ENCODE data around the gene TRIM56.
"Not testable (repeated sequence)": the region's sequence is repeated elsewhere in the genome, so short reads cannot be mapped to it uniquely, and the experiment has no call there.

The TRIM56 gene

DNA sequence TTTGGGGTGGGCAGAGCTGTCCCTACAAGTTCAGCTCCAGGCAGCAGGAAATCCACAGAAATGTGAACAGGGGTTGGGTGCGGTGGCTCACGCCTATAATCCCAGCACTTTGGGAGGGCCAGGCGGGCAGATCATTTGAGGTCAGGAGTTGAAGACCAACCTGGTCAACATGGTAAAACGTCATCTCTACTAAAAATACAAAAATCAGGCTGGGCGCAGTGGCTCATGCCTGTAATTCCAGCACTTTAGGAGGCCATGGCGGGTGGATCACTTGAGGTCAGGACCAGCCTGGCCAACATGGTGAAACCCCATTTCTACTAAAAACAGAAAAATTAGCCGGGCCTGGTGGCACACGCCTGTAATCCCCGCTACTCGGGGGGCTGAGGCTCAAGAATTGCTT is 18.4 kb downstream of the TRIM56 start:
- not testable (repeated sequence) for H3K4me3 ChIP-seq (ENCODE audit: low read length in 2 of 2); H3K27ac ChIP-seq (ENCODE audit: low read length); H3K36me3 ChIP-seq (ENCODE audit: control insufficient read depth in 2 of 2, insufficient read depth in 2 of 2, low read length in 2 of 2); H3K27me3 ChIP-seq (ENCODE audit: control insufficient read depth in 1 of 2, insufficient read depth in 2 of 2, low read length in 2 of 2); H3K9ac ChIP-seq (ENCODE audit: low read length in 2 of 2); H3K9me3 ChIP-seq (ENCODE audit: control insufficient read depth in 2 of 2, low read length in 2 of 2)
- peaks cover 16% of the 10 kb centered on the region for H3K4me1 ChIP-seq (ENCODE audit: control insufficient read depth, insufficient read depth, low read length)

DNA sequence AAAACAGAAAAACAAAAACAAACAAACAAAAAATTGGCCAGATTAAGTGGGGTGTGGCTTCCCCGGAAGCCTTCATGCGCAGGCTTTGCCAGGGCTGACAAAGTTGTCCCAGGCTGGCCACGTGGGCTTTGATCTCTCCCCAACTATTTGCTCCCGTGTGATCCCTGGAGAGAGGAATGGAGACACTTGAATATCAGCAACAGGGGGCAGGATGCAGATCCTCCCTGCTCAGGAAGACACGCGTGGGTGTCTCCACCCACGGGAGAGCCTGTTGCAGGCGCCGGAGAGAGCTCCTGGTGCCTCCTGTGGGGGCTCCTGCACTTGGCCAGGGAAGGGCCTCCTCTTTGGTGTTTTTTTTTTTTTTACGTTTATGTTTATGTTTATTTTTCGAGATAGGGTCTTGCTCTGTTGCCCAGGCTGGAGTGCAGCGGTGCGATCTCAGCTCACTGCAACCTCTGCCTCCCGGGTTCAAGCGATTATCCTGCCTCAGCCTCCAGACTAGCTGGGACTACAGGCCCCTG is 19.0 kb downstream of the TRIM56 start:
- no peaks in the 10 kb centered on the region for H3K36me3 ChIP-seq (ENCODE audit: control insufficient read depth in 2 of 2, insufficient read depth in 2 of 2, low read length in 2 of 2)
- H3K9ac ChIP-seq (ENCODE audit: low read length in 2 of 2): no peak overlapping the region
- H3K4me3 ChIP-seq (ENCODE audit: low read length in 2 of 2): no peak overlapping the region
- peaks cover 15% of the 10 kb centered on the region for H3K4me1 ChIP-seq (ENCODE audit: control insufficient read depth, insufficient read depth, low read length)
- no peaks in the 10 kb centered on the region for H3K9me3 ChIP-seq (ENCODE audit: control insufficient read depth in 2 of 2, low read length in 2 of 2)
- H3K27me3 ChIP-seq (ENCODE audit: control insufficient read depth in 1 of 2, insufficient read depth in 2 of 2, low read length in 2 of 2): no peaks in the 10 kb centered on the region
- H3K27ac ChIP-seq (ENCODE audit: low read length): no peak overlapping the region

DNA sequence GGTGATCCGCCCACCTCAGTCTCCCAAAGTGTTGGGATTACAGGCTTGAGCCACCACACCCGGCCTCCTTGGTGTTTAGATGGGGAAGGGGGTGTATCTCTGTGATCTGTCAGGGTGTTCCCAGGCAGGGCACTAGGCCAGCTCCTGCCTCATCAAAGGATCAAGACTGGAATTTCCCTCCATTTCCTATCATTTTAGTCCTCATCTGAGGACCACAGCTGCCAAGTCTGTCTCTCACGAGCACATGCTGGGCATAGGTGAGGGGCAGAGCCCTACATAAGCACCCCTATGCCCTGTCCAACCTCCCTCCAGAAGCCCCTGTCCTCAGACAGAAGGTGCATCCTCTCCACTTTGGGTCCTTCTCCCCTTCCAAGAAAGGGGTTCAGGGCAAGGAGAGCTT is 19.5 kb downstream of the TRIM56 start:
- Histone ChIP-seq H3K4me1 (ENCODE audit: control insufficient read depth, insufficient read depth, low read length) (peaks cover 10% of the 10 kb centered on the region), H3K9ac (ENCODE audit: low read length in 2 of 2) (no peak overlapping the region), H3K27ac (ENCODE audit: low read length) (no peak overlapping the region), H3K9me3 (ENCODE audit: control insufficient read depth in 2 of 2, low read length in 2 of 2) (no peaks in the 10 kb centered on the region), H3K27me3 (ENCODE audit: control insufficient read depth in 1 of 2, insufficient read depth in 2 of 2, low read length in 2 of 2) (no peaks in the 10 kb centered on the region), H3K4me3 (ENCODE audit: low read length in 2 of 2) (no peak overlapping the region), H3K36me3 (ENCODE audit: control insufficient read depth in 2 of 2, insufficient read depth in 2 of 2, low read length in 2 of 2) (no peaks in the 10 kb centered on the region)

DNA sequence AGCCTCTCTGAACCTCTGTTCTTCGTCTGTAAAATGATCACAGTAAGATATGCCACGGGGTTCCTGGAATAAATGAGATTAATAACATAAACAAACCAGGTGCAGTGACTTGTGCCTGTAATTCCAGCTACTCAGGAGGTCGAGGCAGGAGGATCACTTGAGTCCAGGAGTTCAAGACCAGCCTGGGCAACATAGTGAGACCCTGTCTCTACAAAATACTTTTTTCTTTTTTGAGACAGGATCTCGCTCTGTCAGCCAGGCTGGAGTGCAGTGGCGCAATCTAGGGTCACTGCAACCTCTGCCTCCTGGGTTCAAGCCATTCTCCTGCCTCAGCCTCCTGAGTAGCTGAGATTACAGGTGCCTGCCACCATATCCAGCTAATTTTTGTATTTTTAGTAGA is 20.0 kb downstream of the TRIM56 start:
- H3K9me3 ChIP-seq (ENCODE audit: control insufficient read depth in 2 of 2, low read length in 2 of 2); H3K27ac ChIP-seq (ENCODE audit: low read length); H3K36me3 ChIP-seq (ENCODE audit: control insufficient read depth in 2 of 2, insufficient read depth in 2 of 2, low read length in 2 of 2); H3K4me3 ChIP-seq (ENCODE audit: low read length in 2 of 2); H3K27me3 ChIP-seq (ENCODE audit: control insufficient read depth in 1 of 2, insufficient read depth in 2 of 2, low read length in 2 of 2); H3K4me1 ChIP-seq (ENCODE audit: control insufficient read depth, insufficient read depth, low read length); H3K9ac ChIP-seq (ENCODE audit: low read length in 2 of 2): not testable (repeated sequence)

DNA sequence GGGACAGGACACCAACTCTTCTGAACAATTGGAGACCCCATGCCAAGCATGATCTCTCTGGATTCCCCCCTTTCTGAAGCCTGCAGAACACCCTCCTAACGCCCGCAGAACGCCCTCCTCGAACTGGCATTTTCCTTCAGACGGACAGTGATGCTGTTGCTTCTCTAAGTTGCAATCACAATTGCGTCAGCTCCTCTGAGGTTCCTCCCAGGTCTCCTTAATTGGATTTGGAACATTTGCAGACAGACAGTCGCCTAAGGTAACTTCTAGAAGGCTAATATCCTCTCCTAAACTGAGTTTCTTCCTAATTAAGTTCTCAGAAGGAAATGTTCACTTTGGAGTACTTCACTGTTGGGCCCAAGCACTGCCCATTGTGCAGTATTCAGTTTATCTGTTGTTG is 21.1 kb downstream of the TRIM56 start:
- no peaks in the 10 kb centered on the region for H3K27me3 ChIP-seq (ENCODE audit: control insufficient read depth in 1 of 2, insufficient read depth in 2 of 2, low read length in 2 of 2)
- H3K9me3 ChIP-seq (ENCODE audit: control insufficient read depth in 2 of 2, low read length in 2 of 2): no peaks in the 10 kb centered on the region
- H3K4me3 ChIP-seq (ENCODE audit: low read length in 2 of 2): no peak overlapping the region

DNA sequence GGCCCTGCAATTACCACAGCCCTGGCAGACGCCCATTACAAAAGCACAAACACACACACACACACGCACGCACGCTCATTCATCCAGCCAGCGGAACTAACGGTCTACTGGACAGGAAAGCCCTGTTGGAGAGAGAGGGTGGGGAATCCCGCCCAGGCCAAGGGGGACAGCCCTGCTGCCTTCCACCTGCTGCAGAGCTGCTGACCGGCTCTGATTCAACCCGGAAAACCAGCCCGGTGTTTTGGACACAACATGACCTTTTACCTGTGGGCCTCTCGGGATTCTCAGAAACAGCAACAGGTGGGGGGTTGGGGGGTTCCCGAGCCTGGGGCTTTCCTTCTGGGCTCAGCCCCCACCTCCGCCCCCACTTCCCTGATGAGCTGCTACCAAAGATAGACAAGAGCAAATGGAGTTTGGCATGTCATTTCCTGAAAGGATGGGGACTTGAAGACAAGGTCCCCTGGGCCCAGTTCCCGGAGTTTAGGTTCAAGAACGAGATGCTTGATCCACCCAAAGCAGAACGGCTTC is 23.1 kb downstream of the TRIM56 start:
- no peak overlapping the region for H3K4me3 ChIP-seq (ENCODE audit: low read length in 2 of 2)
- H3K27ac ChIP-seq (ENCODE audit: low read length): no peak overlapping the region
- H3K36me3 ChIP-seq (ENCODE audit: control insufficient read depth in 2 of 2, insufficient read depth in 2 of 2, low read length in 2 of 2): no peaks in the 10 kb centered on the region
- no peaks in the 10 kb centered on the region for H3K27me3 ChIP-seq (ENCODE audit: control insufficient read depth in 1 of 2, insufficient read depth in 2 of 2, low read length in 2 of 2)
- H3K4me1 ChIP-seq (ENCODE audit: control insufficient read depth, insufficient read depth, low read length): no peaks in the 10 kb centered on the region
- H3K9ac ChIP-seq (ENCODE audit: low read length in 2 of 2): no peak overlapping the region
- no peaks in the 10 kb centered on the region for H3K9me3 ChIP-seq (ENCODE audit: control insufficient read depth in 2 of 2, low read length in 2 of 2)

More for the DNA sequence above, 21.1 kb downstream of the TRIM56 start:
- Histone ChIP-seq H3K27ac (ENCODE audit: low read length) (no peak overlapping the region), H3K9ac (ENCODE audit: low read length in 2 of 2) (no peak overlapping the region), H3K4me1 (ENCODE audit: control insufficient read depth, insufficient read depth, low read length) (no peaks in the 10 kb centered on the region), H3K36me3 (ENCODE audit: control insufficient read depth in 2 of 2, insufficient read depth in 2 of 2, low read length in 2 of 2) (no peaks in the 10 kb centered on the region)

DNA sequence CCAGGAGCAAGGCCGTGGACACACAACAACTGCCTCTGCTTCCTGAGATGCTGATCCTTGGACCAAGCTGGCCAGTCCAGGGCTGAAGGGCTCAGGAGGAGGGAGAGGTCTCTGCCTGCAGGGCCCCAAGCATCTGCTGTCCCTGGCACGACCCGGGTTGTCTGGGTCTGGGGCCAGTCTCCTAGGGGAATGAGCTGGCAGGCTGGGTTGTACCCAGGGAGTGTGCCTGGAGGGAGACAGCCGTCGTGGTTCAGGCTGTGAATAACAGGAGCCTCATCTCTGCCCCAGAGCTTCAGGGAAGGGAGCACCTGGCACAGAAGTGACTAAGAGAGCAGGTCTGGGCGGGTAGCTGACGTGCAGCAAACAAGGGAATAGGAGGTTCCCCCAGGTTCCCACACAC is 23.7 kb downstream of the TRIM56 start:
- Histone ChIP-seq H3K4me1 (ENCODE audit: control insufficient read depth, insufficient read depth, low read length) (no peaks in the 10 kb centered on the region), H3K36me3 (ENCODE audit: control insufficient read depth in 2 of 2, insufficient read depth in 2 of 2, low read length in 2 of 2) (no peaks in the 10 kb centered on the region), H3K9me3 (ENCODE audit: control insufficient read depth in 2 of 2, low read length in 2 of 2) (no peaks in the 10 kb centered on the region), H3K27me3 (ENCODE audit: control insufficient read depth in 1 of 2, insufficient read depth in 2 of 2, low read length in 2 of 2) (no peaks in the 10 kb centered on the region), H3K4me3 (ENCODE audit: low read length in 2 of 2) (no peak overlapping the region), H3K27ac (ENCODE audit: low read length) (no peak overlapping the region), H3K9ac (ENCODE audit: low read length in 2 of 2) (no peak overlapping the region)

DNA sequence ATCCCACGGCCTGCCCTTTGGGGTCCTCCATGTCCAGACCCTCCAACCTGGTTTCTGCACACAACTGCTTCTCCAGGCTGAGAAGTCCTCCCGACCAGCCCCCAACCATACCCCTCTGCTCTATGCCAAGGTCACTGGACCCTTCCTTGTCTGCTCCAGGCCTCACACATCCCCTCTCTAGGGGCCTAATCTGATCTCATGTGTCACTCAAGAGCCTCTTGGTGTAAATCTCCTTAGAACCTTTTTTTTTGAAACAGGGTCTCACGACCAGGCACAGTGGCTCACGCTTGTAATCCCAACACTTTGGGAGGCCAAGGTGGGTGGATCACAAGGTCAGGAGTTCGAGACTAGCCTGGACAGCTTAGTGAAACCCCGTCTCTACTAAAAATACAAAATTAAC is 24.1 kb downstream of the TRIM56 start:
- no peaks in the 10 kb centered on the region for H3K36me3 ChIP-seq (ENCODE audit: control insufficient read depth in 2 of 2, insufficient read depth in 2 of 2, low read length in 2 of 2)
- H3K27me3 ChIP-seq (ENCODE audit: control insufficient read depth in 1 of 2, insufficient read depth in 2 of 2, low read length in 2 of 2): no peaks in the 10 kb centered on the region
- no peak overlapping the region for H3K4me3 ChIP-seq (ENCODE audit: low read length in 2 of 2)
- H3K4me1 ChIP-seq (ENCODE audit: control insufficient read depth, insufficient read depth, low read length): no peaks in the 10 kb centered on the region
- H3K27ac ChIP-seq (ENCODE audit: low read length): no peak overlapping the region
- H3K9ac ChIP-seq (ENCODE audit: low read length in 2 of 2): no peak overlapping the region
- H3K9me3 ChIP-seq (ENCODE audit: control insufficient read depth in 2 of 2, low read length in 2 of 2): no peaks in the 10 kb centered on the region

DNA sequence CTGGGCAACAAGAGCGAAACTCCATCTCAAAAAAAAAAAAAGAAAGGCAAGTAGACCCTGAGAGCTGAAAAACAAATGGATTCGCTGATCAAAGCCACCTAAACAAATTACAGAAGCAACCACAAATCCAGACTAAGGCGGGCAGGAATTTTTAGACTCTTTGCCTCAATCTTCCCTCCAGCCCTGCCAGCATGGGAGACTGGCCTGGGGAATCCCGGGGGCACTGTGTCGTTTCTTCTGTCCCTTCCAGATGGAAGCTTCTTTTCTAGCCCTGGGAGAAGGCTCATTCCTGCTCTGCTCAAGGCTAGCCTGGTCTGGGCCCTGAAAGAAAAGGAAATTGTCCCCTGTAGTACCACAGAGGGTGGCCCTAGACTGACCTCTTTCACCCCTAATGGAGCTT is 26.0 kb downstream of the TRIM56 start:
- Histone ChIP-seq H3K36me3 (ENCODE audit: control insufficient read depth in 2 of 2, insufficient read depth in 2 of 2, low read length in 2 of 2) (no peaks in the 10 kb centered on the region), H3K4me3 (ENCODE audit: low read length in 2 of 2) (no peak overlapping the region), H3K27me3 (ENCODE audit: control insufficient read depth in 1 of 2, insufficient read depth in 2 of 2, low read length in 2 of 2) (no peaks in the 10 kb centered on the region), H3K4me1 (ENCODE audit: control insufficient read depth, insufficient read depth, low read length) (no peaks in the 10 kb centered on the region), H3K9ac (ENCODE audit: low read length in 2 of 2) (no peak overlapping the region), H3K27ac (ENCODE audit: low read length) (no peak overlapping the region), H3K9me3 (ENCODE audit: control insufficient read depth in 2 of 2, low read length in 2 of 2) (no peaks in the 10 kb centered on the region)

DNA sequence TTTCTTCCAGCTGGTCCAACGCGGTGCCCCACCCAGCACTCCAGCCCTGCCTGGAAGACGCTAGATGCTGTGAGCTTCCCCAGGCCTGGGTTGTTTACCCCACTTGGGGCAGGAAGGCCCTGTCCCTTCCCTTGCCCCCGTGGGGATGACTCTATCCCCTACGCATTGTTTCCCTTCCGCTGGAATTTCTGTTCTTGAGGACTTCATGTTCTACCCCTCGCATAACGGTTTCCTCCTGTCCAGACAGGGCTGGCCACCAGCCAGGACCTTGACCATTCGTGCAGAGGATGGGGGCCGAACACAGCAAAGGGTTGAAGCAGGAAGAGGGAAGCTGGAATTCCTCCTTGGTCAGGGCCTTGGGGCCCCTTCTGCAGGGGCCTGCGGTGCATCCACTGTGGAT is 27.0 kb downstream of the TRIM56 start:
- no peaks in the 10 kb centered on the region for H3K4me1 ChIP-seq (ENCODE audit: control insufficient read depth, insufficient read depth, low read length)
- no peaks in the 10 kb centered on the region for H3K36me3 ChIP-seq (ENCODE audit: control insufficient read depth in 2 of 2, insufficient read depth in 2 of 2, low read length in 2 of 2)
- no peaks in the 10 kb centered on the region for H3K9me3 ChIP-seq (ENCODE audit: control insufficient read depth in 2 of 2, low read length in 2 of 2)
- H3K27me3 ChIP-seq (ENCODE audit: control insufficient read depth in 1 of 2, insufficient read depth in 2 of 2, low read length in 2 of 2): no peaks in the 10 kb centered on the region
- H3K27ac ChIP-seq (ENCODE audit: low read length): no peak overlapping the region
- H3K9ac ChIP-seq (ENCODE audit: low read length in 2 of 2): no peak overlapping the region
- H3K4me3 ChIP-seq (ENCODE audit: low read length in 2 of 2): no peak overlapping the region

DNA sequence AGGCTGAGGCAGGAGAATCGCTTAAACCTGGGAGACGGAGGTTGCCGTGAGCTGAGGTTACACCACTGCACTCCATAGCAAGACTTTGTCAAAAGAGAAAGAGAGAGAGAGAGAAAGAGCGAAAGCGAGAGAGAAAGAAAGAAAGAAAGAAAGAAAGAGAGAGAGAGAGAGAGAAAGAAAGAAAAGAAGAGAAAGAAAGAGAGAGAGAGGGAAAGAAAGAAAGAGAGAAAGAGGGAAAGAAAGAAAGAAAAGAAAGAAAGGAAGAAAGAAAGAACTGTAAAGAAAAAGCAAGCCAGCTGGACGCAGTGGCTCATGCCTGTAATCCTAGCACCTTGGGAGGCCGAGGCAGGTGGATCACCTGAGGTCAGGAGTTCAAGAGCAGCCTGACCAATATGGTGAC is 27.9 kb downstream of the TRIM56 start:
- H3K4me3 ChIP-seq (ENCODE audit: low read length in 2 of 2); H3K27ac ChIP-seq (ENCODE audit: low read length); H3K9ac ChIP-seq (ENCODE audit: low read length in 2 of 2); H3K27me3 ChIP-seq (ENCODE audit: control insufficient read depth in 1 of 2, insufficient read depth in 2 of 2, low read length in 2 of 2); H3K36me3 ChIP-seq (ENCODE audit: control insufficient read depth in 2 of 2, insufficient read depth in 2 of 2, low read length in 2 of 2); H3K4me1 ChIP-seq (ENCODE audit: control insufficient read depth, insufficient read depth, low read length); H3K9me3 ChIP-seq (ENCODE audit: control insufficient read depth in 2 of 2, low read length in 2 of 2): not testable (repeated sequence)
